Measurements from ENCODE around the gene TAB3.
A peak's percentile ranks its signal among the peaks of the same experiment; 100 is the strongest.

Gene TAB3

GRCh38 chrX:30889147-30890140 lies at the start of gene TAB3:
TSS of gene TAB3 (minus strand) at chrX:30889254. CDS start at chrX:30859588, 29,666 bp downstream.
- peak; percentile 93 for DNase-seq

- DNase-seq, result no peak
These were observed 49.2 kb upstream of the TAB3 start for GRCh38 chrX:30938295-30938694.

- no peak for DNase-seq
These were observed 46.9 kb upstream of the TAB3 start for GRCh38 chrX:30935985-30936384.

GRCh38 chrX:30931920-30932319 lies 42.9 kb upstream of the TAB3 start:
- no peak for DNase-seq

GRCh38 chrX:30930679-30931078 lies 41.6 kb upstream of the TAB3 start:
- no peak for DNase-seq

GRCh38 chrX:30930143-30930542 lies 41.1 kb upstream of the TAB3 start:
- DNase-seq, result no peak

- DNase-seq, result no peak
These were observed 31.2 kb upstream of the TAB3 start for GRCh38 chrX:30920271-30920670.

GRCh38 chrX:30918480-30918879 lies 29.4 kb upstream of the TAB3 start:
- no peak for DNase-seq

GRCh38 chrX:30913492-30913891 lies 24.4 kb upstream of the TAB3 start:
- no peak for DNase-seq

GRCh38 chrX:30910124-30910860 lies 21.2 kb upstream of the TAB3 start:
- peak; percentile 28 for DNase-seq

- DNase-seq, result no peak
These were observed 17.7 kb upstream of the TAB3 start for GRCh38 chrX:30906726-30907125.

GRCh38 chrX:30905321-30905720 lies 16.3 kb upstream of the TAB3 start:
- DNase-seq, result no peak

GRCh38 chrX:30904632-30905031 lies 15.6 kb upstream of the TAB3 start:
- DNase-seq, result no peak

GRCh38 chrX:30904186-30904585 lies 15.1 kb upstream of the TAB3 start:
- no peak for DNase-seq

GRCh38 chrX:30900227-30900626 lies 11.2 kb upstream of the TAB3 start:
- no peak for DNase-seq

- no peak for DNase-seq
These were observed 9.8 kb upstream of the TAB3 start for GRCh38 chrX:30898886-30899285.

- DNase-seq, result no peak
These were observed 6.3 kb upstream of the TAB3 start for GRCh38 chrX:30895370-30895769.

GRCh38 chrX:30893206-30893605 lies 4.2 kb upstream of the TAB3 start:
- DNase-seq, result no peak

GRCh38 chrX:30892591-30892990 lies 3.5 kb upstream of the TAB3 start:
- DNase-seq, result no peak

- DNase-seq, result peak; percentile 38
These were observed 418 bp downstream of the TAB3 start for GRCh38 chrX:30888526-30889146.

- DNase-seq, result peak; percentile 62
These were observed 1.3 kb downstream of the TAB3 start for GRCh38 chrX:30887721-30888120.

GRCh38 chrX:30887288-30887687 lies 1.8 kb downstream of the TAB3 start:
- no peak for DNase-seq

GRCh38 chrX:30885136-30885535 lies 3.9 kb downstream of the TAB3 start:
- DNase-seq, result no peak

All from stimulated activated CD4-positive, alpha-beta T cell treated with anti-CD3 and anti-CD28 coated beads, Interleukin-1b, Interleukin-23, amount 100 ng/mL, for 48 hours (primary cell).